Measurements from ENCODE around the gene FIBP.

Gene FIBP

GRCh38 chr11:65917077-65917433, 28.8 kb upstream of the FIBP start:
- Mint-ChIP-seq H3K36me3 (ENCODE audit: low read depth) (peaks cover 11% of the 10 kb centered on the region), H3K4me3 (peak overlapping the region; percentile 77), H3K27ac (peak overlapping the region; percentile 32), H3K4me1 (peaks cover 31% of the 10 kb centered on the region), H3K9me3 (no peaks in the 10 kb centered on the region), H3K27me3 (ENCODE audit: low read depth, poor library complexity) (peaks cover 3% of the 10 kb centered on the region)
- DNase-seq, result no peak
- TF ChIP-seq CTCF (IDR thresholded peaks at IDR 0.05), result no peak

- no peak for DNase-seq
- Mint-ChIP-seq H3K27ac (no peak overlapping the region), H3K36me3 (ENCODE audit: low read depth) (peaks cover 7% of the 10 kb centered on the region), H3K27me3 (ENCODE audit: low read depth, poor library complexity) (peaks cover 3% of the 10 kb centered on the region), H3K4me1 (peaks cover 37% of the 10 kb centered on the region), H3K4me3 (peak overlapping the region; percentile 77), H3K9me3 (no peaks in the 10 kb centered on the region)
- no peak for TF ChIP-seq CTCF (IDR thresholded peaks at IDR 0.05)
These were observed 28.1 kb upstream of the FIBP start for GRCh38 chr11:65916391-65916790.

- H3K27ac Mint-ChIP-seq, result no peak overlapping the region
These were observed 27.6 kb upstream of the FIBP start for GRCh38 chr11:65915821-65916251.

GRCh38 chr11:65915101-65915820, 27.0 kb upstream of the FIBP start:
- H3K4me3 Mint-ChIP-seq, result no peak overlapping the region
- TF ChIP-seq CTCF (IDR thresholded peaks at IDR 0.05), result no peak
- H3K4me1 Mint-ChIP-seq, result peaks cover 41% of the 10 kb centered on the region
- peaks cover 7% of the 10 kb centered on the region for H3K36me3 Mint-ChIP-seq (ENCODE audit: low read depth)
- H3K9me3 Mint-ChIP-seq, result no peaks in the 10 kb centered on the region
- H3K27ac Mint-ChIP-seq, result peak overlapping the region; percentile 79
- DNase-seq, result no peak
- H3K27me3 Mint-ChIP-seq (ENCODE audit: low read depth, poor library complexity), result peaks cover 4% of the 10 kb centered on the region

More at GRCh38 chr11:65915821-65916251, 27.6 kb upstream of the FIBP start:
- H3K36me3 Mint-ChIP-seq (ENCODE audit: low read depth), result peaks cover 7% of the 10 kb centered on the region
- H3K9me3 Mint-ChIP-seq, result no peaks in the 10 kb centered on the region
- no peak overlapping the region for H3K4me3 Mint-ChIP-seq
- peaks cover 41% of the 10 kb centered on the region for H3K4me1 Mint-ChIP-seq
- no peak for DNase-seq
- TF ChIP-seq CTCF (IDR thresholded peaks at IDR 0.05), result no peak
- peaks cover 3% of the 10 kb centered on the region for H3K27me3 Mint-ChIP-seq (ENCODE audit: low read depth, poor library complexity)

GRCh38 chr11:65912845-65913244, 24.6 kb upstream of the FIBP start:
- H3K9me3 Mint-ChIP-seq, result no peaks in the 10 kb centered on the region
- peaks cover 28% of the 10 kb centered on the region for H3K27me3 Mint-ChIP-seq (ENCODE audit: low read depth, poor library complexity)
- no peak overlapping the region for H3K27ac Mint-ChIP-seq
- no peak for TF ChIP-seq CTCF (IDR thresholded peaks at IDR 0.05)
- DNase-seq, result no peak
- no peak overlapping the region for H3K4me3 Mint-ChIP-seq
- peaks cover 7% of the 10 kb centered on the region for H3K36me3 Mint-ChIP-seq (ENCODE audit: low read depth)
- peaks cover 35% of the 10 kb centered on the region for H3K4me1 Mint-ChIP-seq

Data from nephron progenitor cell (in vitro differentiated cells).